Right atrium auricular region (tissue), 2 donors: Measurements from ENCODE around the gene TEF. TPM values are rescaled to one million over a fixed set of nuclear protein-coding genes. Genes with fewer than 3 reads are reported as not detected.
"Not testable (repeated sequence)": the region's sequence is repeated elsewhere in the genome, so short reads cannot be mapped to it uniquely, and the experiment has no call there.

ENCODE experiments used
- DNase-seq: peaks from one replicate; pipeline ENCODE4 v3.0.0-alpha.2; 2019; ENCODE audit warnings: low spot score
- H3K27ac ChIP-seq, 2 donors: fragments of 200-600 bp; sonication (generic); 1 replicate in 1 of 2; 2 replicates in 1 of 2; pipeline ENCODE4 v1.5.1; 2016 to 2019
- H3K27me3 ChIP-seq, 2 donors: fragments of 200-600 bp; sonication (generic); one replicate each; pipeline versions ENCODE4 v1.5.1 to v1.6.0; 2017 to 2019
- H3K36me3 ChIP-seq: fragments of 200-600 bp; sonication (generic); one replicate; pipeline ENCODE4 v1.5.1; 2016
- H3K4me1 ChIP-seq, 2 donors: fragments of 200-600 bp; sonication (generic); one replicate each; pipeline versions ENCODE4 v1.5.1 to v1.6.0; 2017 to 2019
- H3K4me3 ChIP-seq, 2 donors: fragments of 200-600 bp; sonication (generic); 1 replicate in 1 of 2; 2 replicates in 1 of 2; pipeline ENCODE4 v1.5.1; 2017 to 2019; ENCODE audit warnings: mild to moderate bottlenecking in 1 of 2, moderate library complexity in 1 of 2
- H3K9me3 ChIP-seq, 2 donors: fragments of 200-600 bp; sonication (generic); one replicate each; pipeline ENCODE4 v1.5.1; 2019
- CTCF ChIP-seq, 2 donors: fragments of 200-600 bp; sonication (generic); IDR thresholded peaks; one replicate each; pipeline ENCODE4 v1.5.1; 2019; ENCODE audit warnings: antibody characterized with exemption in 2 of 2
- total RNA-seq, 2 donors: library from RNA; depleted of rRNA; stranded (reverse); fragments of >200 nt; gene quantifications; one replicate each; pipeline ENCODE4 v1.1.0, GENCODE V29; 2016

TEF gene
- total RNA-seq, 2 donors from 2014 or later, result 12.7 to 14.2 TPM

GRCh38 chr22:41401781-41402648 lies 20.3 kb downstream of the TEF start:
- peak; percentile 77 for DNase-seq
- Histone ChIP-seq H3K27ac (peak overlapping the region; percentile 78 to 85), H3K4me3 (no peak overlapping the region), H3K36me3 (peaks cover 12% of the 10 kb centered on the region), H3K27me3 (no peaks in the 10 kb centered on the region), H3K9me3 (no peaks in the 10 kb centered on the region), H3K4me1 (peaks cover 0 to 30% of the 10 kb centered on the region in 2 donors)
- TF ChIP-seq CTCF (IDR thresholded peaks at IDR 0.05), result no peak

- H3K9me3 ChIP-seq, DNase-seq, H3K36me3 ChIP-seq, H3K27me3 ChIP-seq, H3K4me3 ChIP-seq: not testable (repeated sequence)
- Histone ChIP-seq H3K4me1 (peaks cover 0 to 30% of the 10 kb centered on the region in 2 donors), H3K27ac (peak overlapping the region; percentile 78 to 85)
Observed at GRCh38 chr22:41402851-41403250, 21.1 kb downstream of the TEF start.

- Histone ChIP-seq H3K27ac (peak overlapping the region; percentile 78 to 85), H3K27me3 (no peaks in the 10 kb centered on the region), H3K4me3 (no peak overlapping the region), H3K4me1 (peaks cover 0 to 33% of the 10 kb centered on the region in 2 donors), H3K9me3 (no peaks in the 10 kb centered on the region), H3K36me3 (no peaks in the 10 kb centered on the region)
- peak; percentile 95 to 98 for TF ChIP-seq CTCF (IDR thresholded peaks at IDR 0.05)
- DNase-seq, result peak; percentile 93
Observed at GRCh38 chr22:41403532-41404318, 22.0 kb downstream of the TEF start.

- H3K27me3 ChIP-seq, result no peaks in the 10 kb centered on the region
- peaks cover 0 to 44% of the 10 kb centered on the region in 2 donors for H3K4me1 ChIP-seq
Observed at GRCh38 chr22:41405588-41405987, 23.8 kb downstream of the TEF start.

GRCh38 chr22:41406410-41406809 lies 24.7 kb downstream of the TEF start:
- Histone ChIP-seq H3K27ac (no peak overlapping the region), H3K4me3 (no peak overlapping the region), H3K4me1 (peaks cover 0 to 53% of the 10 kb centered on the region in 2 donors), H3K9me3 (no peaks in the 10 kb centered on the region), H3K27me3 (no peaks in the 10 kb centered on the region), H3K36me3 (no peaks in the 10 kb centered on the region)
- TF ChIP-seq CTCF (IDR thresholded peaks at IDR 0.05), result no peak
- DNase-seq, result no peak

More at GRCh38 chr22:41405588-41405987, 23.8 kb downstream of the TEF start:
- no peaks in the 10 kb centered on the region for H3K36me3 ChIP-seq
- H3K27ac ChIP-seq, result no peak overlapping the region
- TF ChIP-seq CTCF (IDR thresholded peaks at IDR 0.05), result no peak
- no peak for DNase-seq
- H3K9me3 ChIP-seq, result no peaks in the 10 kb centered on the region
- no peak overlapping the region for H3K4me3 ChIP-seq

GRCh38 chr22:41407433-41407832 lies 25.7 kb downstream of the TEF start:
- no peak overlapping the region for H3K4me3 ChIP-seq
- no peaks in the 10 kb centered on the region for H3K36me3 ChIP-seq
- H3K27me3 ChIP-seq, result no peaks in the 10 kb centered on the region
- TF ChIP-seq CTCF (IDR thresholded peaks at IDR 0.05), result no peak
- peak overlapping the region in 1 of 2 donors; percentile 29 for H3K27ac ChIP-seq
- no peak for DNase-seq
- no peaks in the 10 kb centered on the region for H3K9me3 ChIP-seq
- peaks cover 0 to 53% of the 10 kb centered on the region in 2 donors for H3K4me1 ChIP-seq
